SK-N-SH (cell line): ENCODE data around the gene RAD21L1. TPM values are rescaled to one million over a fixed set of nuclear protein-coding genes. Genes with fewer than 3 reads are reported as not detected.

Experiments used
- CTCF ChIA-PET: fragments of 300-600, 350-600 bp; formaldehyde crosslinking; extraction: SDS; loops from one replicate; lab custom pipeline; 2021; lab: Yijun Ruan, JAX
- POLR2A ChIA-PET: fragments of 350-600 bp; sonication (Branson Sonifier 250); formaldehyde crosslinking; extraction: SDS; loops from one replicate; lab custom pipeline; 2020; ENCODE audit warnings: antibody characterized with exemption, inconsistent platforms; lab: Yijun Ruan, JAX
- DNase-seq: peaks from one replicate; pipeline ENCODE4 v3.0.0; 2012
- H2AFZ ChIP-seq: fragments of 200-600 bp; sonication (generic); 2 replicates; pipeline ENCODE4 v1.8.1; 2016; ENCODE audit warnings: antibody characterized with exemption, mild to moderate bottlenecking, low read depth
- H3F3A ChIP-seq: fragments of 200-600 bp; sonication (generic); replicated peaks from 2 replicates; pipeline ENCODE3; 2016; ENCODE audit warnings: antibody characterized with exemption, mild to moderate bottlenecking; ENCODE audit not compliant: insufficient read depth
- H3K27ac ChIP-seq, 2 experiments: fragments of 200-500 bp in 1 of 2; fragments of 200-600 bp in 1 of 2; sonication (Bioruptor generic) in 1 of 2; sonication (generic), shearing (Covaris generic) in 1 of 2; 2 replicates each; pipeline versions ENCODE4 v1.5.1 to v1.6.1; 2014 to 2016; ENCODE audit warnings: low read depth in 2 of 2, inconsistent platforms in 1 of 2, low read length in 1 of 2, mild to moderate bottlenecking in 1 of 2, mixed read lengths in 1 of 2
- H3K27me3 ChIP-seq: fragments of 200-600 bp; sonication (generic), shearing (Covaris generic); 2 replicates; pipeline ENCODE4 v1.6.1; 2016; ENCODE audit warnings: mixed run types; ENCODE audit not compliant: insufficient read depth
- H3K36me3 ChIP-seq, 2 experiments: fragments of 200-500 bp in 1 of 2; fragments of 200-600 bp in 1 of 2; sonication (Bioruptor generic) in 1 of 2; sonication (generic) in 1 of 2; replicated peaks in 1 of 2; 2 replicates each; pipeline versions ENCODE3 to v1.5.1; 2014 to 2016; ENCODE audit warnings: low read length in 1 of 2, mild to moderate bottlenecking in 1 of 2; ENCODE audit not compliant: insufficient read depth in 2 of 2, control insufficient read depth in 1 of 2
- H3K4me1 ChIP-seq, 2 experiments: fragments of 200-500 bp in 1 of 2; fragments of 200-600 bp in 1 of 2; sonication (Bioruptor generic) in 1 of 2; sonication (generic), shearing (Covaris generic) in 1 of 2; 2 replicates each; pipeline versions ENCODE4 v1.5.1 to v1.6.1; 2014 to 2016; ENCODE audit warnings: low read depth in 1 of 2, low read length in 1 of 2, mixed run types in 1 of 2; ENCODE audit not compliant: insufficient read depth in 2 of 2, control insufficient read depth in 1 of 2
- H3K4me2 ChIP-seq: fragments of 200-600 bp; sonication (generic), shearing (Covaris generic); 2 replicates; pipeline ENCODE4 v1.6.1; 2017; ENCODE audit warnings: mixed run types
- H3K4me3 ChIP-seq, 2 experiments: fragments of 200-500 bp in 1 of 2; fragments of 200-600 bp in 1 of 2; sonication (Bioruptor generic) in 1 of 2; sonication (generic), shearing (Covaris generic) in 1 of 2; 2 replicates each; pipeline versions ENCODE4 v1.5.1 to v1.8.1; 2014 to 2016; ENCODE audit warnings: low read depth in 2 of 2, inconsistent platforms in 1 of 2, low read length in 1 of 2, mild to moderate bottlenecking in 1 of 2, mixed read lengths in 1 of 2, moderate library complexity in 1 of 2
- H3K79me2 ChIP-seq: fragments of 200-600 bp; sonication (generic); 2 replicates; pipeline ENCODE4 v1.8.1; 2017; ENCODE audit warnings: mild to moderate bottlenecking; ENCODE audit not compliant: insufficient read depth
- H3K9ac ChIP-seq: fragments of 200-600 bp; sonication (generic); 2 replicates; pipeline ENCODE4 v1.6.1; 2017; ENCODE audit warnings: mixed run types
- H3K9me2 ChIP-seq: fragments of 200-600 bp; sonication (generic); 2 replicates; pipeline ENCODE4 v1.6.1; 2017; ENCODE audit warnings: mixed run types
- H3K9me3 ChIP-seq: fragments of 200-600 bp; sonication (generic); 2 replicates; pipeline ENCODE4 v1.6.1; 2017; ENCODE audit warnings: mixed run types, mild to moderate bottlenecking, moderate library complexity
- H4K20me1 ChIP-seq: fragments of 200-600 bp; sonication (generic); 2 replicates; pipeline ENCODE4 v1.6.1; 2017; ENCODE audit warnings: mild to moderate bottlenecking, mixed run types; ENCODE audit not compliant: insufficient read depth
- CHD2 ChIP-seq: fragments of 150-350 bp; IDR thresholded peaks from 2 replicates; pipeline ENCODE4 v1.6.1; 2018; ENCODE audit warnings: low read length; ENCODE audit not compliant: partially characterized antibody
- ELF1 ChIP-seq: IDR thresholded peaks from 2 replicates; pipeline ENCODE4 v1.4.0; 2012
- FOXM1 ChIP-seq: IDR thresholded peaks from 2 replicates; pipeline ENCODE4 v1.4.0; 2012; ENCODE audit warnings: low read depth, mild to moderate bottlenecking
- JUND ChIP-seq: IDR thresholded peaks from 2 replicates; pipeline ENCODE4 v1.4.0; 2012
- MXI1 ChIP-seq: IDR thresholded peaks from 2 replicates; pipeline ENCODE4 v1.6.1; 2012; ENCODE audit warnings: mild to moderate bottlenecking, low read depth, low read length, improper control_type of control experiment
- NFIC ChIP-seq: IDR thresholded peaks from 2 replicates; pipeline ENCODE4 v1.4.0; 2012; ENCODE audit warnings: borderline replicate concordance
- NRF1 ChIP-seq: IDR thresholded peaks from 2 replicates; pipeline ENCODE4 v1.6.1; 2012; ENCODE audit warnings: low read depth, mild to moderate bottlenecking, low read length
- POLR2AphosphoS5 ChIP-seq: IDR thresholded peaks from 2 replicates; pipeline ENCODE4 v1.6.1; 2012; ENCODE audit warnings: low read depth, low read length
- RAD21 ChIP-seq: IDR thresholded peaks from 2 replicates; pipeline ENCODE4 v1.6.1; 2012; ENCODE audit warnings: mild to moderate bottlenecking, low read length
- RFX5 ChIP-seq: IDR thresholded peaks from 2 replicates; pipeline ENCODE4 v1.6.1; 2012; ENCODE audit warnings: mild to moderate bottlenecking, improper control_type of control experiment, low read length
- RXRA ChIP-seq: IDR thresholded peaks from 2 replicates; pipeline ENCODE4 v1.4.0; 2012; ENCODE audit warnings: low read depth, mild to moderate bottlenecking, borderline replicate concordance
- SIN3A ChIP-seq: IDR thresholded peaks from 2 replicates; pipeline ENCODE4 v1.6.1; 2012; ENCODE audit warnings: low read depth, mild to moderate bottlenecking, low read length, moderate library complexity, borderline replicate concordance
- TCF12 ChIP-seq: IDR thresholded peaks from 2 replicates; pipeline ENCODE4 v1.4.0; 2012
- YY1 ChIP-seq: IDR thresholded peaks from 2 replicates; pipeline ENCODE4 v1.4.0; 2012; ENCODE audit warnings: low read depth, mild to moderate bottlenecking
- WGBS: methylation state at CpG from one replicate; pipeline ENCODE4 v1.1.6; 2017; ENCODE audit warnings: low lambda C conversion rate; 5-methylcytosine and 5-hydroxymethylcytosine counted together
- polyA plus RNA-seq, 3 experiments: library from polyadenylated mRNA; depleted of rRNA; stranded (reverse); fragments of >200 nt; gene quantifications; 2 replicates each; pipeline ENCODE4 v1.2.3, GENCODE V29; 2012
- TF ChIP-seq, protein P1 (sequence below): fragments of 150-350 bp; IDR thresholded peaks from 2 replicates; pipeline ENCODE4 v1.6.1; 2016; ENCODE audit warnings: mild to moderate bottlenecking, low read depth, low read length
- TF ChIP-seq, protein P2 (sequence below): fragments of 200-600 bp; sonication (generic); IDR thresholded peaks from 2 replicates; pipeline ENCODE4 v1.6.1; 2017; ENCODE audit warnings: antibody characterized with exemption, mild to moderate bottlenecking, moderate library complexity
- TF ChIP-seq, protein P3 (sequence below): fragments of 150-350 bp; IDR thresholded peaks from 2 replicates; pipeline ENCODE4 v1.6.1; 2017; ENCODE audit warnings: antibody characterized with exemption, low read length, low read depth, borderline replicate concordance

RAD21L1 gene
- polyA plus RNA-seq, 1 of the 3 experiments (the other 2 are of a cell fraction), result 0.03 TPM

- Histone ChIP-seq H3K36me3 (no peaks in the 10 kb centered on the region), H3K4me1 (no peaks in the 10 kb centered on the region), H3K79me2 (no peaks in the 10 kb centered on the region), H2AFZ (no peak within 1 kb of the TSS), H3K9ac (no peak within 1 kb of the TSS), H4K20me1 (no peaks in the 10 kb centered on the region), H3K4me3 (no peak within 1 kb of the TSS), H3K4me2 (no peak within 1 kb of the TSS), H3K9me3 (no peaks in the 10 kb centered on the region), H3F3A (no peaks in the 10 kb centered on the region), H3K27me3 (no peaks in the 10 kb centered on the region), H3K27ac (no peak within 1 kb of the TSS), H3K9me2 (no peaks in the 10 kb centered on the region)
- no peak for DNase-seq
- WGBS, result 53% methylated on average over 5 of the region's 5 CpGs
- ChIA-PET POLR2A (interaction anchor here (0.6 kb wide), 1 partner anchor 1492 kb away, joined by 7 read pairs; no protein-coding TSS in a partner anchor), CTCF (interaction anchor here (1.0 to 2.5 kb wide), 4 partner anchors 10 to 264 kb away, joined by 3 to 15 read pairs (median 4); partner anchors contain the start of gene NSFL1C)
- TF ChIP-seq TCF12 (no peak), RAD21 (no peak), FOXM1 (no peak)
- TF ChIP-seq, protein P1, sequence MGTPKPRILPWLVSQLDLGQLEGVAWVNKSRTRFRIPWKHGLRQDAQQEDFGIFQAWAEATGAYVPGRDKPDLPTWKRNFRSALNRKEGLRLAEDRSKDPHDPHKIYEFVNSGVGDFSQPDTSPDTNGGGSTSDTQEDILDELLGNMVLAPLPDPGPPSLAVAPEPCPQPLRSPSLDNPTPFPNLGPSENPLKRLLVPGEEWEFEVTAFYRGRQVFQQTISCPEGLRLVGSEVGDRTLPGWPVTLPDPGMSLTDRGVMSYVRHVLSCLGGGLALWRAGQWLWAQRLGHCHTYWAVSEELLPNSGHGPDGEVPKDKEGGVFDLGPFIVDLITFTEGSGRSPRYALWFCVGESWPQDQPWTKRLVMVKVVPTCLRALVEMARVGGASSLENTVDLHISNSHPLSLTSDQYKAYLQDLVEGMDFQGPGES, result no peak
- TF ChIP-seq, protein P2, sequence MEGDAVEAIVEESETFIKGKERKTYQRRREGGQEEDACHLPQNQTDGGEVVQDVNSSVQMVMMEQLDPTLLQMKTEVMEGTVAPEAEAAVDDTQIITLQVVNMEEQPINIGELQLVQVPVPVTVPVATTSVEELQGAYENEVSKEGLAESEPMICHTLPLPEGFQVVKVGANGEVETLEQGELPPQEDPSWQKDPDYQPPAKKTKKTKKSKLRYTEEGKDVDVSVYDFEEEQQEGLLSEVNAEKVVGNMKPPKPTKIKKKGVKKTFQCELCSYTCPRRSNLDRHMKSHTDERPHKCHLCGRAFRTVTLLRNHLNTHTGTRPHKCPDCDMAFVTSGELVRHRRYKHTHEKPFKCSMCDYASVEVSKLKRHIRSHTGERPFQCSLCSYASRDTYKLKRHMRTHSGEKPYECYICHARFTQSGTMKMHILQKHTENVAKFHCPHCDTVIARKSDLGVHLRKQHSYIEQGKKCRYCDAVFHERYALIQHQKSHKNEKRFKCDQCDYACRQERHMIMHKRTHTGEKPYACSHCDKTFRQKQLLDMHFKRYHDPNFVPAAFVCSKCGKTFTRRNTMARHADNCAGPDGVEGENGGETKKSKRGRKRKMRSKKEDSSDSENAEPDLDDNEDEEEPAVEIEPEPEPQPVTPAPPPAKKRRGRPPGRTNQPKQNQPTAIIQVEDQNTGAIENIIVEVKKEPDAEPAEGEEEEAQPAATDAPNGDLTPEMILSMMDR, result no peak
These were observed 22.9 kb upstream of the RAD21L1 start, which contains the start of gene C20orf202 for GRCh38 chr20:1202762-1203504. TSS of gene C20orf202 (plus strand) at chr20:1203454. CDS start at chr20:1203586, 132 bp downstream.

GRCh38 chr20:1203630-1204029, 22.2 kb upstream of the RAD21L1 start:
- CTCF ChIA-PET, result interaction anchor here (1.0 to 2.5 kb wide), 4 partner anchors 10 to 263 kb away, joined by 3 to 15 read pairs (median 4); partner anchors contain the start of gene NSFL1C

More at GRCh38 chr20:1203630-1204029, 22.2 kb upstream of the RAD21L1 start:
- DNase-seq, result no peak
- POLR2A ChIA-PET, result interaction anchor here (0.6 kb wide), 1 partner anchor 1491 kb away, joined by 7 read pairs; no protein-coding TSS in a partner anchor
- H3F3A ChIP-seq, result no peaks in the 10 kb centered on the region
- H3K36me3 ChIP-seq, result no peaks in the 10 kb centered on the region
- no peak overlapping the region for H3K9ac ChIP-seq
- no peak overlapping the region for H3K4me3 ChIP-seq
- H2AFZ ChIP-seq, result no peak overlapping the region
- no peaks in the 10 kb centered on the region for H3K79me2 ChIP-seq
- WGBS, result 36% methylated on average over 5 of the region's 5 CpGs
- no peaks in the 10 kb centered on the region for H4K20me1 ChIP-seq
- no peaks in the 10 kb centered on the region for H3K9me3 ChIP-seq
- H3K4me1 ChIP-seq, result no peaks in the 10 kb centered on the region
- H3K27ac ChIP-seq, result no peak overlapping the region
- H3K4me2 ChIP-seq, result no peak overlapping the region
- TF ChIP-seq MXI1 (no peak), ELF1 (no peak), FOXM1 (no peak), RXRA (no peak), JUND (no peak), POLR2AphosphoS5 (no peak), CHD2 (no peak), TCF12 (no peak), NFIC (no peak), RFX5 (no peak), SIN3A (no peak), YY1 (no peak), NRF1 (no peak)
- TF ChIP-seq, protein P1, result no peak
- TF ChIP-seq, protein P3, sequence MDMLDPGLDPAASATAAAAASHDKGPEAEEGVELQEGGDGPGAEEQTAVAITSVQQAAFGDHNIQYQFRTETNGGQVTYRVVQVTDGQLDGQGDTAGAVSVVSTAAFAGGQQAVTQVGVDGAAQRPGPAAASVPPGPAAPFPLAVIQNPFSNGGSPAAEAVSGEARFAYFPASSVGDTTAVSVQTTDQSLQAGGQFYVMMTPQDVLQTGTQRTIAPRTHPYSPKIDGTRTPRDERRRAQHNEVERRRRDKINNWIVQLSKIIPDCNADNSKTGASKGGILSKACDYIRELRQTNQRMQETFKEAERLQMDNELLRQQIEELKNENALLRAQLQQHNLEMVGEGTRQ, result no peak
- H3K9me2 ChIP-seq, result no peaks in the 10 kb centered on the region
- no peaks in the 10 kb centered on the region for H3K27me3 ChIP-seq
